ENCODE results near the gene MAFB. TPM values are rescaled to one million over a fixed set of nuclear protein-coding genes. Genes with fewer than 3 reads are reported as not detected.

The MAFB gene
- total and polyA plus RNA-seq, 7 donors, result 4.7 to 63.2 (median 11.0) TPM

DNA sequence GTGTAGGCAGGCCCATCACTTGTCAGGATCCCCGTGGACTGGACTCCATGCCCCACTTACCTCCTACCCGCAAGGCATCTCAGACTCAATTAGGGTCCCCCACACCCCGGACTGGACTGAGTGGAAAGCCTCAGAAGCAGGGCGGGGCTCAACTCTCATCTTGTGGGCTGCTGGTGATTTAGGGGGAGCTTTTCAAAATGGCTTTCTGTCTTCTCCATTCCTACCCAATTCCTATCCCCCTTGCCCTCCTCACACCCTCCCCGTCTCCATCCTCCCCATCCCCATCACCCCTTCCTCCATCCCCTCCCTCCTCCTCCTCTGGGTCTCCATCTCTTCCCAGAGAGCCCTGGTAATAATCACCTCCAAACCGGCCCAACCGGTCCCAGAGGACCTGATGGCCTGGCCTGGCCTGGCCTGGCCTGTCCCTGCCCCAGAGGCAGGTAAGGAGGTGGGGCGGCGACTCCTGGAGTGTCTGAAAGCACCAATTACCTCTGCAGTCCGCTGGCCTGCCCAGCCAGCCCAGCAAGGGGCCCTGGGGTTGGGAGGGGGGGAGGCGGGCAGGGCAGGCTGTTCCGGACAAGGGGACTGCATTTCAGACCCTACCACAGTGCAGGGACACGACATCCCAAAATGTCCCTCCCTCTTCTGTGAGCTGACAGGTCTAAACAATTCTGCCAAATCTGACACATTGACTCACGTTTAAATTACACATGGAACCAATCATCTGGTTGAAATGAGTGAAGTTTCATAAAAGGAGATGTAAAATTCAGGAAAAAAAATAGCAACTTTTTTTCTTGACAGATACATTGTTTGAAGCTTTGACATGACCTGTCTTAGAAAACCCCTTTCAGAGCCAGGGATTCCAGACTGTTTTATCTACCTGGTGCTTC is 24.8 kb downstream of the MAFB start:
- ATAC-seq (no peak), DNase-seq (no peak)
- H3K4me1 ChIP-seq, result no peaks in the 10 kb centered on the region
- H3K27ac ChIP-seq, result no peak overlapping the region
- no peak overlapping the region for H3K4me3 ChIP-seq
- intact Hi-C loops (cut with DNase I), result no loop called here
- no peaks in the 10 kb centered on the region for H3K9me3 ChIP-seq
- TF ChIP-seq, protein P1, sequence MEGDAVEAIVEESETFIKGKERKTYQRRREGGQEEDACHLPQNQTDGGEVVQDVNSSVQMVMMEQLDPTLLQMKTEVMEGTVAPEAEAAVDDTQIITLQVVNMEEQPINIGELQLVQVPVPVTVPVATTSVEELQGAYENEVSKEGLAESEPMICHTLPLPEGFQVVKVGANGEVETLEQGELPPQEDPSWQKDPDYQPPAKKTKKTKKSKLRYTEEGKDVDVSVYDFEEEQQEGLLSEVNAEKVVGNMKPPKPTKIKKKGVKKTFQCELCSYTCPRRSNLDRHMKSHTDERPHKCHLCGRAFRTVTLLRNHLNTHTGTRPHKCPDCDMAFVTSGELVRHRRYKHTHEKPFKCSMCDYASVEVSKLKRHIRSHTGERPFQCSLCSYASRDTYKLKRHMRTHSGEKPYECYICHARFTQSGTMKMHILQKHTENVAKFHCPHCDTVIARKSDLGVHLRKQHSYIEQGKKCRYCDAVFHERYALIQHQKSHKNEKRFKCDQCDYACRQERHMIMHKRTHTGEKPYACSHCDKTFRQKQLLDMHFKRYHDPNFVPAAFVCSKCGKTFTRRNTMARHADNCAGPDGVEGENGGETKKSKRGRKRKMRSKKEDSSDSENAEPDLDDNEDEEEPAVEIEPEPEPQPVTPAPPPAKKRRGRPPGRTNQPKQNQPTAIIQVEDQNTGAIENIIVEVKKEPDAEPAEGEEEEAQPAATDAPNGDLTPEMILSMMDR (IDR thresholded peaks at IDR 0.05), result no peak
- 78 to 81% (median 81%) methylated on average over 14 of the region's 14 CpGs for WGBS, 3 donors
- H3K36me3 ChIP-seq (ENCODE audit: insufficient read depth in 1 of 2, low read depth in 1 of 2), result no peaks in the 10 kb centered on the region
- H3K27me3 ChIP-seq (ENCODE audit: insufficient read depth in 3 of 3, low read length in 2 of 3), result no peaks in the 10 kb centered on the region

DNA sequence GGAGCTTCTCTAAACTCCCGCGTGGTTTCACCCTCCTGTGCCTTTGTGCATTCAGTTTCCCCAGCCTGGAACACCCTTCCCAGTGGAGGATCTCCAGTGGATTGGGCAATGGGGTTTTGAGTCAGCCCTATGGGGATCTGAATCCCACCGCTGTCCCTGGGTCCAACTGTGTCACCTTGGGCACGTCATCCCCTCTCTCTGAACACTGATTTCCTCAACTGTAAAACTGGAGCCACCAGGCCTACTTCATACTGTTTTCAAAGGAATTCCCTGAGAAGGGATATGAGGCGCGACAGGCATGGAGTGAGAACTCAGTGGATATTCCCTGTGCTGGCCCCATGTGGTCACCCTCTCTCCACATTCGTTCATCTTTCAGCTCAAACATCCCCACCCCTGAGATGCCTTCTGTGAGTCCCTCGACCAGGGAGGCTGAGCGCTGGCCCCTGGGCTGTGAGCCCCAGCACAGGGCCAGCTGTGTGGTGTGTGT is 25.7 kb downstream of the MAFB start:
- Histone ChIP-seq H3K4me3 (no peak overlapping the region), H3K27ac (no peak overlapping the region), H3K27me3 (ENCODE audit: insufficient read depth in 3 of 3, low read length in 2 of 3) (no peaks in the 10 kb centered on the region), H3K4me1 (no peaks in the 10 kb centered on the region), H3K9me3 (no peaks in the 10 kb centered on the region), H3K36me3 (ENCODE audit: insufficient read depth in 1 of 2, low read depth in 1 of 2) (no peaks in the 10 kb centered on the region)
- TF ChIP-seq, protein P1 (IDR thresholded peaks at IDR 0.05), result no peak
- ATAC-seq, result no peak
- DNase-seq, result no peak
- intact Hi-C loops (cut with DNase I), result no loop called here
- WGBS, 3 donors, result 75 to 76% (median 75%) methylated on average over 9 of the region's 9 CpGs

DNA sequence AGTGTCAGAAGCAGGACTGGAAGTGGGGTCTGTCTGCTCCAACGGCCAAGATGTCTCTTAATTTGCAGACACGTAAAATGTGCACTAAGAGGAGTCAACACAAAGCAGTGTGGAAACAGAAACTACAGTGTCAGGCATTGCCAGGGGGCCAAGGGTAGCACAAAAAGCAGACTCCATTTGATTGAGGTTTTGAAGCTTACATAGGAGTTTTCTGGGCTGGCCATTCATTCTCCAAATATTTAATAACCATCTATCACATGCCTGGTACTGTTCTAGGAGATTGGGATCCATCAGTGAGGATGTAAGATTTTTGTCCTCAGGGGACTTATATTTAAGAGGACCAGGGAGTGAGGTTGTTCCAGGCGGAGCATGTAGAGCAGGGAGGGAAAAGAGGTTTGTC is 29.5 kb downstream of the MAFB start:
- WGBS, 3 donors, result 75 to 95% (median 95%) methylated on average over 3 of the region's 3 CpGs
- H3K9me3 ChIP-seq, result no peaks in the 10 kb centered on the region
- no peak for DNase-seq
- ATAC-seq, result no peak
- no peaks in the 10 kb centered on the region for H3K36me3 ChIP-seq (ENCODE audit: insufficient read depth in 1 of 2, low read depth in 1 of 2)
- H3K27me3 ChIP-seq (ENCODE audit: insufficient read depth in 3 of 3, low read length in 2 of 3), result no peaks in the 10 kb centered on the region
- H3K4me3 ChIP-seq, result no peak overlapping the region
- no peak overlapping the region for H3K27ac ChIP-seq
- TF ChIP-seq, protein P1 (IDR thresholded peaks at IDR 0.05), result no peak
- H3K4me1 ChIP-seq, result peaks cover 6% of the 10 kb centered on the region
- intact Hi-C loops (cut with DNase I), result no loop called here

DNA sequence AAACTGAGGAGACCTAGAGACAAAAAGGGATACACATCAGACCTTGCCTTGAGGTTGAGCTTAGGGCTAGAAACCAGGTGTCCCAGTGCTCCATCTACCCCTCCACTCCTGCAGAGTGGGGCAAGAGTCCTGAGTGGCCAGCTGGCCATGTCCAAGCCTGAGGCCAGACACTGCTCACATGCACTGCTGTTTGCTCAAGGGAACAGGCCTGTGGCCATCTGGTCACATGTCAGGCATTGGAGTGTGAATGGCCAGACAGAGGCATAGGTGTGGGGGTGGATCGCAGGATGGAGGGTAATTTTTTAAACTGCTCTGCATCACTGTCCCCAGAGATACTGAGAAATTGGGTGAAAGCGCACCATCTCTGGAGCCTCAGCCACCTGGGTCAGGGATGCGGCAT is 30.5 kb downstream of the MAFB start:
- Histone ChIP-seq H3K4me3 (no peak overlapping the region), H3K36me3 (ENCODE audit: insufficient read depth in 1 of 2, low read depth in 1 of 2) (no peaks in the 10 kb centered on the region), H3K27ac (no peak overlapping the region), H3K27me3 (ENCODE audit: insufficient read depth in 3 of 3, low read length in 2 of 3) (no peaks in the 10 kb centered on the region), H3K4me1 (peaks cover 6% of the 10 kb centered on the region), H3K9me3 (no peaks in the 10 kb centered on the region)
- ATAC-seq (peak in 1 of 4 donors; percentile 54), DNase-seq (no peak)
- TF ChIP-seq, protein P1 (IDR thresholded peaks at IDR 0.05), result no peak
- 88 to 96% (median 96%) methylated on average over 3 of the region's 3 CpGs for WGBS, 3 donors
- intact Hi-C loops (cut with DNase I), result no loop called here
